Left lung (tissue), 10 donors: Measurements from ENCODE around the gene SPTBN1. TPM values are rescaled to one million over a fixed set of nuclear protein-coding genes. Genes with fewer than 3 reads are reported as not detected.

ENCODE experiments used
- ATAC-seq: fragments of 200-7000 bp; cut with Tn5 transposase; one replicate; pipeline ENCODE4 v1.9.1; 2020; ENCODE audit warnings: moderate library complexity
- DNase-seq, 4 donors: peaks; one replicate each; pipeline ENCODE4 v3.0.0-alpha.2; 2013 to 2020
- H3K27ac ChIP-seq, 2 donors: fragments of 200-600 bp; sonication (generic) in 1 of 2; one replicate each; pipeline versions ENCODE4 v1.5.0 to v1.8.0; 2020 to 2021
- H3K27me3 ChIP-seq, 2 donors: fragments of 200-600 bp; sonication (generic) in 1 of 2; one replicate each; pipeline versions ENCODE4 v1.5.0 to v1.8.0; 2020 to 2021
- H3K36me3 ChIP-seq, 2 donors: fragments of 200-600 bp; sonication (generic) in 1 of 2; one replicate each; pipeline versions ENCODE4 v1.5.0 to v1.8.0; 2020 to 2021
- H3K4me1 ChIP-seq, 2 donors: fragments of 200-600 bp; one replicate each; pipeline ENCODE4 v1.8.0; 2021
- H3K4me3 ChIP-seq, 2 donors: fragments of 200-600 bp; sonication (generic) in 1 of 2; one replicate each; pipeline versions ENCODE4 v1.5.0 to v1.8.0; 2020 to 2021; ENCODE audit warnings: mild to moderate bottlenecking in 1 of 2
- H3K9me3 ChIP-seq, 2 donors: fragments of 200-600 bp; sonication (generic) in 1 of 2; one replicate each; pipeline versions ENCODE4 v1.5.0 to v1.8.0; 2020 to 2021
- intact Hi-C, 2 donors: fragments of 100-400 bp; cut with DNase I; formaldehyde crosslinking; loops; one replicate each; pipeline versions ENCODE4 v1.11.2 to v1.14.2; 2022
- polyA plus RNA-seq, 6 donors: library from polyadenylated mRNA; unstranded; fragments of 120-200 nt; gene quantifications; one replicate each; pipeline ENCODE4 v1.2.1, GENCODE V29; 2013; ENCODE audit not compliant: insufficient read length in 6 of 6
- total RNA-seq, 2 donors: library from RNA; stranded (reverse); fragmentation: NEBNext Ultra II Directional; extraction: Animal tissue kit (Norgen Biotek cat#: 25700); gene quantifications; one replicate each; pipeline ENCODE4 v1.2.1, GENCODE V29; 2021
- TF ChIP-seq, protein P1 (sequence below), 2 donors: fragments of 200-600 bp; sonication (generic) in 1 of 2; IDR thresholded peaks; one replicate each; pipeline versions ENCODE4 v1.5.0 to v1.8.0; 2021; ENCODE audit warnings: antibody characterized with exemption in 2 of 2
- donor health status: DM: no; HTN: yes; CAD: no.
- donor health status: DM: no; HTN: no; CAD: no.

SPTBN1 gene
- total and polyA plus RNA-seq, 8 donors: 441 to 578 (median 543) TPM

DNA sequence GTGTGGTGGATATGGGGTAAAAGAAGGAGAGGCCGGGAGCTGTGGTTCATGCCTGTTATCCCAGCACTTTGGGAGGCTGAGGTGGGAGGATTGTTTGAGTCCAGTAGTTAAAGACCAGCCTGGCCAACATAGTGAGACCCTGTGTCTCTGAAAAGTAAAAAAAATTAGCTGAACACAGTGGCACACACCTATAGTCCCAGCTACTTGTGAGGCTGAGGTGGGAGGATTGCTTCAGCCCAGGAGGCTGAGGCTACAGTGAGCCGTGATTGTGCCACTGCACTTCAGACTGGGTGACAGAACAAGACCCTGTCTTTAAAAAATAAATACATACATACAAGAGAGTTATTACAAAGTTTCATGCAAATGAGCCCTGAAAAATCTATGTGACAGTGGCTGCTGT lies 80.6 kb downstream of the SPTBN1 start:
- Histone ChIP-seq H3K4me3 (no peak overlapping the region), H3K36me3 (no peaks in the 10 kb centered on the region), H3K27ac (no peak overlapping the region), H3K27me3 (no peaks in the 10 kb centered on the region), H3K4me1 (peaks cover 10 to 21% of the 10 kb centered on the region in 2 donors), H3K9me3 (no peaks in the 10 kb centered on the region)
- TF ChIP-seq, protein P1, sequence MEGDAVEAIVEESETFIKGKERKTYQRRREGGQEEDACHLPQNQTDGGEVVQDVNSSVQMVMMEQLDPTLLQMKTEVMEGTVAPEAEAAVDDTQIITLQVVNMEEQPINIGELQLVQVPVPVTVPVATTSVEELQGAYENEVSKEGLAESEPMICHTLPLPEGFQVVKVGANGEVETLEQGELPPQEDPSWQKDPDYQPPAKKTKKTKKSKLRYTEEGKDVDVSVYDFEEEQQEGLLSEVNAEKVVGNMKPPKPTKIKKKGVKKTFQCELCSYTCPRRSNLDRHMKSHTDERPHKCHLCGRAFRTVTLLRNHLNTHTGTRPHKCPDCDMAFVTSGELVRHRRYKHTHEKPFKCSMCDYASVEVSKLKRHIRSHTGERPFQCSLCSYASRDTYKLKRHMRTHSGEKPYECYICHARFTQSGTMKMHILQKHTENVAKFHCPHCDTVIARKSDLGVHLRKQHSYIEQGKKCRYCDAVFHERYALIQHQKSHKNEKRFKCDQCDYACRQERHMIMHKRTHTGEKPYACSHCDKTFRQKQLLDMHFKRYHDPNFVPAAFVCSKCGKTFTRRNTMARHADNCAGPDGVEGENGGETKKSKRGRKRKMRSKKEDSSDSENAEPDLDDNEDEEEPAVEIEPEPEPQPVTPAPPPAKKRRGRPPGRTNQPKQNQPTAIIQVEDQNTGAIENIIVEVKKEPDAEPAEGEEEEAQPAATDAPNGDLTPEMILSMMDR (IDR thresholded peaks at IDR 0.05): no peak
- DNase-seq (no peak), ATAC-seq (no peak)
- intact Hi-C loops: no loop called here

DNA sequence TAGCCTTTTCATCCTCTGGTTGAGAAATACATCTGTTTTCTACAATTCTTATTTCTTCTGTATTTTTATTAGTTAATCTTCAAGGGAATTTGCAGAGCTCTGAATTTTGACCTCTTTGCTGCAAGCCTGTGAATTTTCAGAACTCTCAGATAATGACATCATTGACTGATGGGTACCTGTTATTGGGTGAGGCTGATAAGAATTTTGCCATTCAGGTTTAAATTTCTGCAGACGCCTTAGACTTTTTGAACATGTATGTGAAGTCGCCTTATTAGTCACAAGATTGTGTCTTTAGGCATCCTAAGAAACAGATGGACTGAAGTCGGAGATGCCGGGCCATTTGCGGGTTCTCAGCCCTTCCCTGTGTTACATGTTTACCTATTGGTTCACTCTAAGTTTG lies 82.4 kb downstream of the SPTBN1 start:
- no peak for ATAC-seq
- H3K27me3 ChIP-seq: no peaks in the 10 kb centered on the region
- no peaks in the 10 kb centered on the region for H3K36me3 ChIP-seq
- H3K4me3 ChIP-seq: no peak overlapping the region
- intact Hi-C loops: no loop called here
- DNase-seq: no peak
- H3K4me1 ChIP-seq: peaks cover 3 to 5% of the 10 kb centered on the region in 2 donors
- H3K9me3 ChIP-seq: no peaks in the 10 kb centered on the region
- TF ChIP-seq, protein P1 (IDR thresholded peaks at IDR 0.05): no peak
- H3K27ac ChIP-seq: no peak overlapping the region

GRCh38 chr2:54539683-54540082 lies 83.6 kb downstream of the SPTBN1 start:
- Histone ChIP-seq H3K4me1 (peaks cover 3 to 8% of the 10 kb centered on the region in 2 donors), H3K4me3 (no peak overlapping the region), H3K36me3 (no peaks in the 10 kb centered on the region), H3K27ac (no peak overlapping the region), H3K27me3 (no peaks in the 10 kb centered on the region), H3K9me3 (no peaks in the 10 kb centered on the region)
- DNase-seq (no peak), ATAC-seq (no peak)
- intact Hi-C loops: no loop called here
- TF ChIP-seq, protein P1 (IDR thresholded peaks at IDR 0.05): no peak

DNA sequence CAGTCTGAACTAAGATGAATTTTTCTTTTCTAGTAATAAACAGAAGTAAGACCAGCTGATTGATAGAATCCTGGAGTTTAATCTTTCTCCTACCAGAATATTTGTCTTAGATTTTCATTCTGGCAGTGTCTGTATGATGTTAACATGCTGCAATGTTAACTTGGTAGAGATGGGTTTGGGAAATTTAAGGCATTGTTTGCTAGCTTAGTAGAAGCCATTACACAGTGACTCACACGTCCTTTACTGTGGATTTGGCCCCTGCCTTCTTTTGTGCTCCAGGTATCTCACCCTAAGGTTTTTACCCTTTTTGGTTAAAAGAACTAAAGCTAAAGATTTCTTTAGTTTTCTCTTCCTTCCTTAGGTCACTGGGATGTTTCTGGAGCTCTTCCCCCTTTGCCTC lies 84.1 kb downstream of the SPTBN1 start:
- Histone ChIP-seq H3K9me3 (no peaks in the 10 kb centered on the region), H3K27me3 (no peaks in the 10 kb centered on the region), H3K36me3 (no peaks in the 10 kb centered on the region), H3K4me1 (peaks cover 3 to 9% of the 10 kb centered on the region in 2 donors), H3K4me3 (no peak overlapping the region), H3K27ac (no peak overlapping the region)
- DNase-seq (no peak), ATAC-seq (no peak)
- intact Hi-C loops: no loop called here
- TF ChIP-seq, protein P1 (IDR thresholded peaks at IDR 0.05): no peak

GRCh38 chr2:54541995-54542394 lies 85.9 kb downstream of the SPTBN1 start:
- Histone ChIP-seq H3K36me3 (no peaks in the 10 kb centered on the region), H3K4me3 (no peak overlapping the region), H3K4me1 (peaks cover 3 to 26% of the 10 kb centered on the region in 2 donors), H3K9me3 (no peaks in the 10 kb centered on the region), H3K27ac (no peak overlapping the region), H3K27me3 (no peaks in the 10 kb centered on the region)
- no peak for ATAC-seq
- TF ChIP-seq, protein P1 (IDR thresholded peaks at IDR 0.05): no peak
- DNase-seq: no peak
- intact Hi-C loops: no loop called here
